Measurements from ENCODE around the gene SYT12. TPM values are rescaled to one million over a fixed set of nuclear protein-coding genes. Genes with fewer than 3 reads are reported as not detected.

The SYT12 gene
- polyA plus RNA-seq, 3 donors: not detected

- Histone ChIP-seq H3K27ac (ENCODE audit: low read depth in 1 of 2, low read length in 2 of 2) (no peak overlapping the region), H3K36me3 (replicated peaks in 1 of 2; ENCODE audit: control insufficient read depth in 1 of 2, insufficient read depth in 2 of 2, low read length in 2 of 2) (no peaks in the 10 kb centered on the region), H3K4me3 (replicated peaks in 1 of 3; ENCODE audit: low read depth in 2 of 3, low read length in 3 of 3) (no peak overlapping the region), H2AFZ (ENCODE audit: insufficient read depth, low read depth, low read length, poor library complexity, severe bottlenecking) (no peak overlapping the region), H3K4me2 (replicated peaks; ENCODE audit: extremely low read depth, low read length, poor library complexity, severe bottlenecking) (no peak overlapping the region), H3K79me2 (ENCODE audit: insufficient read depth, low read length) (no peaks in the 10 kb centered on the region), H3K9ac (ENCODE audit: insufficient read depth, low read length, poor library complexity, severe bottlenecking) (no peak overlapping the region), H4K20me1 (ENCODE audit: insufficient read depth, low read length) (no peaks in the 10 kb centered on the region), H3K4me1 (ENCODE audit: control insufficient read depth in 1 of 2, insufficient read depth in 2 of 2, low read length in 2 of 2) (peaks cover 0 to 5% of the 10 kb centered on the region in 2 donors), H3K9me3 (replicated peaks in 1 of 2; ENCODE audit: control insufficient read depth in 1 of 2, insufficient read depth in 1 of 2, low read length in 2 of 2) (peaks cover 5 to 20% of the 10 kb centered on the region in 2 donors), H3K27me3 (ENCODE audit: control insufficient read depth in 2 of 2, insufficient read depth in 2 of 2, low read length in 2 of 2) (peaks cover 25 to 70% of the 10 kb centered on the region in 2 donors)
- no peak overlapping the region for H3K27ac Mint-ChIP-seq
- H3K27me3 Mint-ChIP-seq (ENCODE audit: low read depth in 3 of 3): peaks cover 81 to 84% (median 83%) of the 10 kb centered on the region in 3 donors
- H3K9me3 Mint-ChIP-seq: peaks cover 0 to 21% (median 11%) of the 10 kb centered on the region in 7 donors
- DNase-seq: no peak
- 0% methylated on average over 2 of the region's 5 CpGs for WGBS (ENCODE audit: insufficient coverage)
- TF ChIP-seq CTCF (IDR thresholded peaks at IDR 0.05): no peak
- peak overlapping the region in 1 of 2 donors; percentile 76 for H3K4me3 Mint-ChIP-seq
- intact Hi-C loops (cut with micrococcal nuclease): no loop called here
- H3K4me1 Mint-ChIP-seq: peaks cover 6% of the 10 kb centered on the region
- peaks cover 4% of the 10 kb centered on the region in 2 donors for H3K36me3 Mint-ChIP-seq
Measured at GRCh38 chr11:67024410-67024809, 1.5 kb downstream of the SYT12 start.

- Mint-ChIP-seq H3K4me3 (peak overlapping the region in 1 of 2 donors; percentile 17), H3K4me1 (peaks cover 6% of the 10 kb centered on the region), H3K36me3 (peaks cover 4% of the 10 kb centered on the region in 2 donors), H3K9me3 (peaks cover 0 to 21% (median 11%) of the 10 kb centered on the region in 7 donors), H3K27me3 (ENCODE audit: low read depth in 3 of 3) (peaks cover 82 to 85% (median 84%) of the 10 kb centered on the region in 3 donors), H3K27ac (no peak overlapping the region)
- Histone ChIP-seq H4K20me1 (ENCODE audit: insufficient read depth, low read length) (no peaks in the 10 kb centered on the region), H3K4me3 (replicated peaks in 1 of 3; ENCODE audit: low read depth in 2 of 3, low read length in 3 of 3) (no peak overlapping the region), H3K9ac (ENCODE audit: insufficient read depth, low read length, poor library complexity, severe bottlenecking) (no peak overlapping the region), H3K4me2 (replicated peaks; ENCODE audit: extremely low read depth, low read length, poor library complexity, severe bottlenecking) (no peak overlapping the region), H3K27ac (ENCODE audit: low read depth in 1 of 2, low read length in 2 of 2) (no peak overlapping the region), H3K79me2 (ENCODE audit: insufficient read depth, low read length) (no peaks in the 10 kb centered on the region), H3K4me1 (ENCODE audit: control insufficient read depth in 1 of 2, insufficient read depth in 2 of 2, low read length in 2 of 2) (peaks cover 0 to 5% of the 10 kb centered on the region in 2 donors), H3K36me3 (replicated peaks in 1 of 2; ENCODE audit: control insufficient read depth in 1 of 2, insufficient read depth in 2 of 2, low read length in 2 of 2) (no peaks in the 10 kb centered on the region), H3K27me3 (ENCODE audit: control insufficient read depth in 2 of 2, insufficient read depth in 2 of 2, low read length in 2 of 2) (peaks cover 25 to 68% of the 10 kb centered on the region in 2 donors), H3K9me3 (replicated peaks in 1 of 2; ENCODE audit: control insufficient read depth in 1 of 2, insufficient read depth in 1 of 2, low read length in 2 of 2) (peaks cover 5 to 20% of the 10 kb centered on the region in 2 donors), H2AFZ (ENCODE audit: insufficient read depth, low read depth, low read length, poor library complexity, severe bottlenecking) (no peak overlapping the region)
- 25% methylated on average over 1 of the region's 1 CpG for WGBS (ENCODE audit: insufficient coverage)
- intact Hi-C loops (cut with micrococcal nuclease): no loop called here
- no peak for TF ChIP-seq CTCF (IDR thresholded peaks at IDR 0.05)
- DNase-seq: no peak
Measured at GRCh38 chr11:67024966-67025365, 2.0 kb downstream of the SYT12 start.
